ENCODE measurements around the gene ZFYVE28. TPM values are rescaled to one million over a fixed set of nuclear protein-coding genes. Genes with fewer than 3 reads are reported as not detected.
"Not testable (repeated sequence)": the region's sequence is repeated elsewhere in the genome, so short reads cannot be mapped to it uniquely, and the experiment has no call there.

The ZFYVE28 gene
- total RNA-seq, result 1.6 and 3.3 TPM in 2 replicates
- long read RNA-seq, result 0 reads

DNA sequence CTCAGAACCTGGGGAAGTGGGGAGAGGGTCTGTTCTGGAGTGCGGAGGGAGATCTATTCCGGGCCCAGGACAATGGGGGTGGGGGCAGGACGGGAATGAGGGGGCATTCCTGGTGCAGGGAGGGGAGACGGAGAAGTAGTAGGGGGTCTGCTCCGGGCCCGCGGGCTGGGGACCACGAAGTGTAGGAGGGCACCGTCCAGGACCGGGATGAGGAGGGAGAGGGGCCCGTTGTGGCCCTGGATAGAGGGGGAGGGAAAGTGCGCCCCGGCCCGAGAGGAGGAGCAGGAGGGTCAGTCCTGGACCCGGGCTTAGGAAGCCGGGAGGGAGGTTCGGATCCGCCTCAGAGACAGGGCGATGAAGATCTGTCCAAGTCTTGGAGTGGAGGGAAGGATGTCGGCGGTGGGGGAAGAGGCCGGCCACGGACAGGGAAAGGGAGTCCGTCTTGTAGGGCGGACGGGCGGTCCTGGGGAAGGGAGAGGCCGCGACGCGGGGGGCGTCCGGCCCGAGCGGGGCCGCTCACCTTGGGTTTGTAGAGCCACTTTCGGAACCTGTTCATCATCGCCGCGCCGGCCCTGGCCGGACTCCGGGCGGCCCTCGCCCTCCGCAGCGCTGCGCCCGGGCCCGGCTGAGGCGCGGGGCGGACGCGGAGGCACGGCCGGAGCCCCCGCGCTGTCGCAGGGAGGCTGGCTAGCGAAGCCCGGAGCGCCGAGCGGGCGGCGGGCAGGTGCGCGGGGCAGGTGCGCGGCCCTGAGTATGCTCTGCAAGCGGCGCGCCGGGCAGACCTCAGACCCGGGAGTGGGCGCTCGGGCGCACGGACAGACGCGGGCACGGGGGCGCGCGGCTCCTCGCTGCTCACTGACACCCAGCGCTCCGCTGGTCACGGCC is at the start of gene ZFYVE28:
ZFYVE28 (minus strand) TSS at position 881 of the 885 bp plus-strand sequence; CDS start at position 559, 322 bp downstream.
- Mint-ChIP-seq H3K36me3 (ENCODE audit: insufficient read depth) (no peaks in the 10 kb centered on the region), H3K9me3 (ENCODE audit: low read depth) (no peaks in the 10 kb centered on the region), H3K4me1 (ENCODE audit: low read depth) (peaks cover 14% of the 10 kb centered on the region), H3K27ac (no peak within 1 kb of the TSS), H3K27me3 (peaks cover 85% of the 10 kb centered on the region), H3K4me3 (ENCODE audit: low read depth) (peak within 1 kb of the TSS; percentile 77)
- no peak for TF ChIP-seq CTCF (IDR thresholded peaks at IDR 0.05; ENCODE audit: unreplicated experiment)
- no peak for DNase-seq (ENCODE audit: low spot score, unreplicated experiment)

GRCh38 chr4:2465544-2465943 is 47.1 kb upstream of the ZFYVE28 start:
- not testable (repeated sequence) for H3K27ac Mint-ChIP-seq; DNase-seq (ENCODE audit: low spot score, unreplicated experiment); H3K36me3 Mint-ChIP-seq (ENCODE audit: insufficient read depth); H3K4me3 Mint-ChIP-seq (ENCODE audit: low read depth); H3K9me3 Mint-ChIP-seq (ENCODE audit: low read depth)
- Mint-ChIP-seq H3K4me1 (ENCODE audit: low read depth) (peaks cover 18% of the 10 kb centered on the region), H3K27me3 (peaks cover 21% of the 10 kb centered on the region)

- peaks cover 13% of the 10 kb centered on the region for H3K4me1 Mint-ChIP-seq (ENCODE audit: low read depth)
Observed at GRCh38 chr4:2465032-2465431, 46.6 kb upstream of the ZFYVE28 start.

DNA sequence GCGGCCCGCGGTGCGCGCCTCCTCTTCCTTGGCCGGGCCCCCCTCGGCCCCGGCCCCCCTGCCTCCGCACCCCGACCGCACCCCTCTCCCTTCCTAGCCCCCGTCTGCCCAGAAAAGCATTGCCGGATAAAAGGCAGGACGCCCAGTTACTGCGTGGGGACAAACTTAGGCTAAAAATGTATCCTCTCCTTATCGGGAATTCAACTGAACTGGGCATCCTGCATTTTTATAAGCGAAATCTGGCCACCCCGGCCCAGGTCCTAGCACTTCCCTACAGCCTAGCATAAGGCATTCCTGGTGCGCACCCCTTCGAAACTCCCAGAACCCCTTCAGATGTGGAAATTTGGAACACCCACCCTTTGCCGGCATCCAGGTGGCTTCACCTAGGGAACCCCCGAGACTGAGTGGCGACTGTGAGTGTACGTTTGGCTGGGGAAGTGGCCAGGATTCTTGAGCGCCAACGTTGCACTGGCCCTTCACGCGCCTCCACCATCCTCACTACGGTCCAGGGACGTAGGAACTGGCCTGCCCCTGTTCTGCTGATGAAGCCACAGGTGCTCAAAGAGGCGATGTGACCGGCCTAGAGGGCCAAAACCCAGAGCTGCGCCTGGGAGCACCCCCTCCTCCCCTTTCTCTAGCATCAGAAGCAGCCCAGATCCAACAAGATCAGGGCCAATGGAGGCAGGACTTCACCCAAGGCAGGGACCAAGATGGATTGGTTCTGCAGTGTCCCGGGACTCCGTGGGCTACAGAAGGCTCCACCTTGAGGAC is 44.7 kb upstream of the ZFYVE28 start:
- Mint-ChIP-seq H3K4me1 (ENCODE audit: low read depth) (peaks cover 8% of the 10 kb centered on the region), H3K27me3 (peaks cover 27% of the 10 kb centered on the region), H3K27ac (no peak overlapping the region), H3K36me3 (ENCODE audit: insufficient read depth) (no peaks in the 10 kb centered on the region), H3K9me3 (ENCODE audit: low read depth) (no peaks in the 10 kb centered on the region), H3K4me3 (ENCODE audit: low read depth) (peak overlapping the region; percentile 67)
- no peak for DNase-seq (ENCODE audit: low spot score, unreplicated experiment)
- no peak for TF ChIP-seq CTCF (IDR thresholded peaks at IDR 0.05; ENCODE audit: unreplicated experiment)

More at GRCh38 chr4:2465032-2465431, 46.6 kb upstream of the ZFYVE28 start:
- DNase-seq (ENCODE audit: low spot score, unreplicated experiment), result no peak
- Mint-ChIP-seq H3K27me3 (peaks cover 24% of the 10 kb centered on the region), H3K27ac (no peak overlapping the region), H3K4me3 (ENCODE audit: low read depth) (no peak overlapping the region), H3K9me3 (ENCODE audit: low read depth) (no peaks in the 10 kb centered on the region), H3K36me3 (ENCODE audit: insufficient read depth) (no peaks in the 10 kb centered on the region)
- TF ChIP-seq CTCF (IDR thresholded peaks at IDR 0.05; ENCODE audit: unreplicated experiment), result no peak

- H3K27me3 Mint-ChIP-seq, result peaks cover 30% of the 10 kb centered on the region
- peak; percentile 57 for DNase-seq (ENCODE audit: low spot score, unreplicated experiment)
- no peaks in the 10 kb centered on the region for H3K9me3 Mint-ChIP-seq (ENCODE audit: low read depth)
- H3K27ac Mint-ChIP-seq, result peak overlapping the region; percentile 15
- peaks cover 3% of the 10 kb centered on the region for H3K4me1 Mint-ChIP-seq (ENCODE audit: low read depth)
- peak; percentile 58 for TF ChIP-seq CTCF (IDR thresholded peaks at IDR 0.05; ENCODE audit: unreplicated experiment)
- H3K4me3 Mint-ChIP-seq (ENCODE audit: low read depth), result peak overlapping the region; percentile 61
- H3K36me3 Mint-ChIP-seq (ENCODE audit: insufficient read depth), result no peaks in the 10 kb centered on the region
Observed at GRCh38 chr4:2462218-2462991, 44.0 kb upstream of the ZFYVE28 start.
